IMR-90 (cell line): ENCODE measurements around the gene HHIP. TPM values are rescaled to one million over a fixed set of nuclear protein-coding genes. Genes with fewer than 3 reads are reported as not detected.

Source experiments
- ATAC-seq: fragments of 200-7000 bp; cut with Tn5 transposase; 2 replicates; pipeline ENCODE4 v1.9.1; 2020; ENCODE audit warnings: low read depth, mild to moderate bottlenecking, moderate library complexity
- BruUV-seq: library from RNA; stranded (reverse); fragments of 400-500 nt; replicated peaks from 2 replicates; lab custom pipeline; 2021; lab: Mats Ljungman, UMichigan
- CTCF ChIA-PET: fragments of 300-600 bp; formaldehyde crosslinking; extraction: SDS; loops from one replicate; lab custom pipeline; 2021; ENCODE audit warnings: antibody characterized with exemption; lab: Yijun Ruan, JAX
- POLR2A ChIA-PET: fragments of 300-600 bp; sonication (Branson Sonifier 250); formaldehyde crosslinking; loops from one replicate; lab custom pipeline; 2022; ENCODE audit warnings: antibody characterized with exemption; ENCODE audit not compliant: unreplicated experiment; lab: Charles Lee
- DNase-seq: peaks from one replicate; pipeline ENCODE4 v3.0.0; 2013
- H2AFZ ChIP-seq: replicated peaks from 2 replicates; pipeline ENCODE3; 2013; ENCODE audit warnings: low read length, mild to moderate bottlenecking; ENCODE audit not compliant: poor library complexity
- H2AK5ac ChIP-seq: 2 replicates; pipeline ENCODE4 v1.6.1; 2013; ENCODE audit warnings: low read depth, low read length, inconsistent platforms
- H2AK9ac ChIP-seq: replicated peaks from 2 replicates; pipeline ENCODE3; 2013; ENCODE audit warnings: mild to moderate bottlenecking, low read depth, low read length, moderate library complexity; ENCODE audit not compliant: poor library complexity
- H2BK120ac ChIP-seq: 2 replicates; pipeline ENCODE4 v1.6.1; 2013; ENCODE audit warnings: low read depth, low read length, inconsistent platforms
- H2BK15ac ChIP-seq: 3 replicates; pipeline ENCODE4 v1.6.1; 2013; ENCODE audit warnings: low read depth, low read length, inconsistent platforms
- H2BK20ac ChIP-seq: 2 replicates; pipeline ENCODE4 v1.6.1; 2013; ENCODE audit warnings: low read depth, mild to moderate bottlenecking, inconsistent platforms, low read length, moderate library complexity
- H2BK5ac ChIP-seq: 2 replicates; pipeline ENCODE4 v1.6.1; 2013; ENCODE audit warnings: mild to moderate bottlenecking, low read depth, low read length, inconsistent platforms; ENCODE audit not compliant: poor library complexity, severe bottlenecking
- H3K14ac ChIP-seq: replicated peaks from 2 replicates; pipeline ENCODE4 v1.6.1; 2013; ENCODE audit warnings: low read depth, low read length, inconsistent platforms
- H3K18ac ChIP-seq: 2 replicates; pipeline ENCODE4 v1.6.1; 2013; ENCODE audit warnings: low read depth, low read length, control low read depth
- H3K23ac ChIP-seq: 2 replicates; pipeline ENCODE4 v1.6.1; 2013; ENCODE audit warnings: low read depth, low read length, inconsistent platforms
- H3K27ac ChIP-seq: 2 replicates; pipeline ENCODE4 v1.5.1; 2013; ENCODE audit warnings: mild to moderate bottlenecking, control low read depth, low read length; ENCODE audit not compliant: insufficient read depth
- H3K27me3 ChIP-seq: 2 replicates; pipeline ENCODE4 v1.6.1; 2013; ENCODE audit warnings: low read length; ENCODE audit not compliant: control insufficient read depth, insufficient read depth
- H3K36me3 ChIP-seq: 2 replicates; pipeline ENCODE4 v1.6.1; 2013; ENCODE audit warnings: low read length, mixed read lengths; ENCODE audit not compliant: control insufficient read depth, insufficient read depth
- H3K4ac ChIP-seq: 2 replicates; pipeline ENCODE4 v1.6.1; 2013; ENCODE audit warnings: low read depth, low read length, inconsistent platforms
- H3K4me1 ChIP-seq: 2 replicates; pipeline ENCODE4 v1.6.1; 2013; ENCODE audit warnings: low read length, mixed read lengths; ENCODE audit not compliant: control insufficient read depth, insufficient read depth
- H3K4me2 ChIP-seq: 2 replicates; pipeline ENCODE4 v1.6.1; 2013; ENCODE audit warnings: low read depth, mild to moderate bottlenecking, control low read depth, low read length, moderate library complexity
- H3K4me3 ChIP-seq: 2 replicates; pipeline ENCODE4 v1.5.1; 2013; ENCODE audit warnings: low read depth, mild to moderate bottlenecking, control low read depth, low read length, moderate library complexity; ENCODE audit not compliant: insufficient read depth
- H3K56ac ChIP-seq: 2 replicates; pipeline ENCODE4 v1.6.1; 2013; ENCODE audit warnings: low read length, inconsistent platforms; ENCODE audit not compliant: insufficient read depth; ENCODE audit errors: extremely low read depth
- H3K79me1 ChIP-seq, 2 experiments: 2 replicates each; pipeline ENCODE4 v1.6.1; 2013; ENCODE audit warnings: low read length in 2 of 2, inconsistent platforms in 1 of 2, low read depth in 1 of 2
- H3K9ac ChIP-seq: 2 replicates; pipeline ENCODE4 v1.6.1; 2013; ENCODE audit warnings: low read depth, low read length, control low read depth
- H3K9me1 ChIP-seq: 2 replicates; pipeline ENCODE4 v1.6.1; 2013; ENCODE audit warnings: low read length, inconsistent platforms; ENCODE audit not compliant: insufficient read depth
- H3K9me3 ChIP-seq: 2 replicates; pipeline ENCODE4 v1.6.1; 2013; ENCODE audit warnings: low read length; ENCODE audit not compliant: control insufficient read depth, insufficient read depth
- H4K20me1 ChIP-seq: 2 replicates; pipeline ENCODE4 v1.6.1; 2013; ENCODE audit warnings: low read length, inconsistent platforms; ENCODE audit not compliant: insufficient read depth
- H4K5ac ChIP-seq: 2 replicates; pipeline ENCODE4 v1.6.1; 2013; ENCODE audit warnings: mild to moderate bottlenecking, low read depth, low read length, control low read depth
- H4K8ac ChIP-seq, 2 experiments: 2 replicates each; pipeline ENCODE4 v1.6.1; 2013; ENCODE audit warnings: low read depth in 2 of 2, low read length in 2 of 2, control low read depth in 1 of 2, inconsistent platforms in 1 of 2
- H4K91ac ChIP-seq: 2 replicates; pipeline ENCODE4 v1.6.1; 2013; ENCODE audit warnings: low read depth, low read length, inconsistent platforms; ENCODE audit not compliant: insufficient read depth
- CTCF ChIP-seq: conservative IDR thresholded peaks from 2 replicates; pipeline ENCODE4 v1.5.1; 2012; ENCODE audit warnings: mild to moderate bottlenecking, low read depth, low read length, improper control_type of control experiment
- MXI1 ChIP-seq: IDR thresholded peaks from 2 replicates; pipeline ENCODE4 v1.6.1; 2012; ENCODE audit warnings: low read depth, mild to moderate bottlenecking, low read length, moderate library complexity, borderline replicate concordance
- RAD21 ChIP-seq: IDR thresholded peaks from 2 replicates; pipeline ENCODE4 v1.6.1; 2012; ENCODE audit warnings: low read length, improper control_type of control experiment
- RCOR1 ChIP-seq: IDR thresholded peaks from 2 replicates; pipeline ENCODE4 v1.6.1; 2012; ENCODE audit warnings: mild to moderate bottlenecking, low read length, improper control_type of control experiment; ENCODE audit not compliant: insufficient replicate concordance
- SMC3 ChIP-seq: fragments of 150-350 bp; IDR thresholded peaks from 2 replicates; pipeline ENCODE4 v1.6.1; 2016; ENCODE audit warnings: low read depth, mild to moderate bottlenecking, antibody characterized with exemption, low read length, moderate library complexity
- WGBS, 2 experiments: methylation state at CpG; one replicate each; pipeline versions ENCODE4 v1.1.5 to v1.1.7; 2013; ENCODE audit warnings: missing lambda C conversion rate in 2 of 2; ENCODE audit not compliant: insufficient read length in 1 of 2; ENCODE audit errors: extremely low coverage in 2 of 2; 5-methylcytosine and 5-hydroxymethylcytosine counted together
- dilution Hi-C: fragments of 300-500 bp; cut with HindIII; formaldehyde crosslinking; loops from one replicate; pipeline ENCODE4 v1.14.3; 2018; ENCODE audit warnings: low sequenced_read_pairs; ENCODE audit not compliant: unreplicated experiment
- in situ Hi-C: fragments of 300-500 bp; cut with MboI; formaldehyde crosslinking; loops from 3 replicates; pipeline ENCODE4 v1.14.3; 2019; ENCODE audit warnings: low sequenced_read_pairs, inconsistent platforms, mixed read lengths
- intact Hi-C: fragments of 100-400 bp; cut with micrococcal nuclease; formaldehyde crosslinking; loops from 2 replicates; pipeline ENCODE4 v1.10.0; 2022
- polyA plus RNA-seq, 3 experiments: library from polyadenylated mRNA; depleted of rRNA; stranded (reverse); fragments of >200 nt; gene quantifications; 2 replicates each; pipeline ENCODE4 v1.2.3, GENCODE V29; 2012; ENCODE audit warnings: low replicate concordance in 1 of 3
- total RNA-seq: library from RNA; depleted of rRNA; stranded (reverse); fragments of >200 nt; gene quantifications from 2 replicates; pipeline ENCODE4 v1.2.3, GENCODE V29; 2012

The HHIP gene
- total and polyA plus RNA-seq, 2 of the 4 experiments (the other 2 are of a cell fraction), result 6.6 to 9.6 TPM

GRCh38 chr4:144754562-144755410 is 108.8 kb downstream of the HHIP start:
- in situ Hi-C loops, result loop anchor here (25.0 kb wide), 1 partner anchor 567 kb away; no protein-coding TSS in a partner anchor
- intact Hi-C loops, result loop anchor here (1.0 kb wide), 2 partner anchors 142 to 580 kb away; no protein-coding TSS in a partner anchor
- POLR2A ChIA-PET, result no interaction called here

More at GRCh38 chr4:144754562-144755410, 108.8 kb downstream of the HHIP start:
- Histone ChIP-seq H4K20me1 (no peaks in the 10 kb centered on the region), H3K4me2 (no peak overlapping the region), H3K9ac (no peak overlapping the region), H3K4ac (no peak overlapping the region), H2BK120ac (no peak overlapping the region), H3K23ac (no peak overlapping the region), H4K8ac (no peak overlapping the region), H3K14ac (no peak overlapping the region), H2BK15ac (no peak overlapping the region), H2BK5ac (no peak overlapping the region), H2AK9ac (no peak overlapping the region), H3K79me1 (no peaks in the 10 kb centered on the region), H3K27me3 (no peaks in the 10 kb centered on the region), H3K56ac (no peak overlapping the region), H3K4me1 (no peaks in the 10 kb centered on the region), H3K18ac (no peak overlapping the region), H2AFZ (no peak overlapping the region), H3K9me1 (no peaks in the 10 kb centered on the region), H2AK5ac (no peak overlapping the region), H3K9me3 (no peaks in the 10 kb centered on the region), H4K91ac (no peak overlapping the region), H4K5ac (no peak overlapping the region), H3K4me3 (no peak overlapping the region), H3K36me3 (no peaks in the 10 kb centered on the region), H3K27ac (no peak overlapping the region), H2BK20ac (no peak overlapping the region)
- TF ChIP-seq CTCF (peak; percentile 73), RCOR1 (no peak), RAD21 (peak; percentile 80), MXI1 (no peak), SMC3 (peak; percentile 74)
- CTCF ChIA-PET, result interaction anchor here (0.7 to 0.9 kb wide), 2 partner anchors 30 to 306 kb away, joined by 3 read pairs; no protein-coding TSS in a partner anchor
- ATAC-seq, result peak; percentile 70
- WGBS, 2 experiments, result no CpG with 5 or more reads among the region's 3 CpGs
- BruUV-seq, result no TSS peak
- dilution Hi-C loops, result no loop called here
- peak; percentile 49 for DNase-seq
